HUES6 (cell line): Measurements from ENCODE around the gene GLMN.

Source experiments
- H3K27ac ChIP-seq: 2 replicates; pipeline ENCODE4 v1.7.0; 2013; ENCODE audit warnings: low read depth, mild to moderate bottlenecking, low read length, inconsistent platforms
- H3K27me3 ChIP-seq: 2 replicates; pipeline ENCODE4 v1.6.1; 2013; ENCODE audit warnings: low read length; ENCODE audit not compliant: control insufficient read depth, insufficient read depth
- H3K36me3 ChIP-seq: 2 replicates; pipeline ENCODE4 v1.6.1; 2013; ENCODE audit warnings: low read length; ENCODE audit not compliant: control insufficient read depth, insufficient read depth
- H3K4me1 ChIP-seq: 2 replicates; pipeline ENCODE4 v1.6.1; 2013; ENCODE audit warnings: low read length; ENCODE audit not compliant: control insufficient read depth, insufficient read depth
- H3K4me3 ChIP-seq: 2 replicates; pipeline ENCODE4 v1.5.1; 2013; ENCODE audit warnings: low read depth, low read length
- H3K9ac ChIP-seq: one replicate; pipeline ENCODE4 v1.6.1; 2013; ENCODE audit warnings: mild to moderate bottlenecking, low read length
- H3K9me3 ChIP-seq: 2 replicates; pipeline ENCODE4 v1.6.1; 2013; ENCODE audit warnings: low read depth, low read length; ENCODE audit not compliant: control insufficient read depth, insufficient read depth

GLMN gene

DNA sequence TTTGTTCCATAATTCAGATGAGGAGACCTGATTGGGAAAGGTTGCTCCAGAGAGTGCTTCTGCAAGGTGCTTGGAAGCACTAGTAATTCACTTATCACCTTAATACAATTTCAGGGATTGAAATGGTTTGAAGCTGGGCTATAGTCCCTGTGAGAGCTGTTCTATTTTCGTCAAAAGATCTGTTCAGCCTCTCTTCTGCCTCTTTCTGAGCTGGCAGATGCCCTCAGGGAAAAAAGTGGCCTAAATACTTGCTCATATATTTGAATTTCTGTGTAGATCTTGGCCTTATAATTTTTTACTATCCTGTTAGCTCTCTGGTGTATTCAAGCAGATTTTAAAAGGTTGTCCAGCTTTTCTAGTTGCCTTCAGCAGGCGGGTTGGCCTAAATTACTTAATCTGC, 58.8 kb downstream of the GLMN start:
- no peak overlapping the region for H3K9ac ChIP-seq
- peaks cover 1% of the 10 kb centered on the region; the same call in 1 of the 2 replicates for H3K36me3 ChIP-seq
- no peaks in the 10 kb centered on the region for H3K9me3 ChIP-seq
- H3K4me1 ChIP-seq = no peaks in the 10 kb centered on the region
- no peaks in the 10 kb centered on the region for H3K27me3 ChIP-seq
- no peak overlapping the region for H3K27ac ChIP-seq
- no peak overlapping the region for H3K4me3 ChIP-seq

DNA sequence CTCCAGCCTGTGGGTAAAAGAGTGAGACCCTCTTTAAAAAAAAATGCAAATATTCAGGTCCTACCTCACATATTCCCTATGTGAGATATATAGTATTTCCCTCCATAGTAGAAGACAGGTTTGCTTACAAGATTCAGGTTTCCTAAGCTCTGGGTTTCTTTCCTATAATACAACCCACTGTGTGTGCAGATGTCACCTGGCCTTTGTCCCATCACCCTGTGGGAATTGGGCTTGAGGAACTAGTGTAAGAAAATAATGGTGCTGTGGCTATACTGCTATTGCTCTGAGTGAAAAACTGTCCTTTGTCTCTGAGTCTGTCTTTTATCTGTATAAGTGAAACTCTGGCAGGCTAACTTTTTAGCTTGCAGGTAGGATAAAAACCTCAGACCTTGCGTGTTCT, 68.1 kb downstream of the GLMN start:
- Histone ChIP-seq H3K36me3 (no peaks in the 10 kb centered on the region), H3K4me1 (no peaks in the 10 kb centered on the region), H3K9ac (no peak overlapping the region), H3K27ac (no peak overlapping the region), H3K4me3 (no peak overlapping the region), H3K9me3 (no peaks in the 10 kb centered on the region), H3K27me3 (no peaks in the 10 kb centered on the region)

DNA sequence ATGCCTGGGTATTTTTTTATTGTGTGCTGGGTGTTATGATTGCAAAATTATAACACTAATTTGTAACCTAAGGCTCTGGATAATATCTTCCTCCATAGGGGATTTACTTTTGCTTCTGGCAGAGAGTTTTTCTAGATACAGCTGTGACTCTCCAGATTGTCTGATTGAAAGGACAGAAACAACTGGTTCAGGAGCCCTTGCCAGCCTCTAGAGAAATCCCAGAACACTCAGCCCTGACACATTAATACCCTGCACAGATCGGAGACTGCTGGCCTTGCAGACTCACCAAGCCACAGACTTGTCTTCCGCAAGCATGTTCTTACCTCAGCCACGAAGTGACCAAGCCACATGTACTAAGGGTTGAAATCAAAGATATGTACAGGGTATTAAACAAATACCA, 70.4 kb downstream of the GLMN start:
- Histone ChIP-seq H3K9me3 (no peaks in the 10 kb centered on the region), H3K4me3 (no peak overlapping the region), H3K4me1 (no peaks in the 10 kb centered on the region), H3K27me3 (no peaks in the 10 kb centered on the region), H3K27ac (no peak overlapping the region), H3K9ac (no peak overlapping the region), H3K36me3 (no peaks in the 10 kb centered on the region)

DNA sequence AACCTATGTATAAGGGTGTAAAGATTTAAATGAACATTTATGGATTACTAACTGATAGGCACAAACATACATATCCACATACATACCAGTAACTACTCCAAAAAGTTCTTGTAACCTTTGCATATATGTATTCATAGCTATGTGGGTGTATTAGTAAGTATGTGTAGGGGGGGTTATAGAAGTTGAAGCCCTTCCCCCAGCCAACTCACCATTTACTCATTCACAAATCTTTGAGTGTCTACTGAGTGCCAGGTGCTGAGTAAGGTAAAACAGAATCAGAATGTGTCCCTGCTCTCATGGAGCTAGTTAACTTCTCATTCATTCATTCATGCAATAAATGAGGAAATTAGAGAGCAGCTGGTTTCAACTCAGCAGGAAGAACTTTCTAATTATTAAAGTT, 79.8 kb downstream of the GLMN start:
- H3K27ac ChIP-seq = no peak overlapping the region
- no peaks in the 10 kb centered on the region for H3K9me3 ChIP-seq

DNA sequence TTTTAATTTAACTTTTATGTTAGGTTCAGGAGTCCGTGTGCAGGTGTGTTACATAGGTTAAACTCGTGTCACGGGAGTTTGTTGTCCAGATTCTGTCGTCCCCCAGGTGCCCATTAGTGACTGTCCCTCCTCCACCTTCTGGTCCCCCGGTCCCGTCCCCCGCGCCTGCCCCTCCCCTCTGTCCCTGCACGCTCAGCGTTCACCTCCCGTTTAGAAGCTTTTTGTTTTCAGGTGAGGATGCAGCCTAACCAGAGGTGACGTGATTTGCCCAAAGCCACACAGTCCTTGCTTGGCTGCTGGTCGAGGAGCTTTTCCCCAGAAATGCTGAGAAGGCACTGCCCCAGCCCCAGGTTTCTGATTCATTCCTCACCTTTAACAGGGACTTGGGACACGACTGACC, 80.2 kb downstream of the GLMN start:
- no peaks in the 10 kb centered on the region for H3K36me3 ChIP-seq
- no peak overlapping the region for H3K4me3 ChIP-seq
- H3K27ac ChIP-seq = no peak overlapping the region
- H3K4me1 ChIP-seq = no peaks in the 10 kb centered on the region
- no peaks in the 10 kb centered on the region for H3K9me3 ChIP-seq
- H3K27me3 ChIP-seq = no peaks in the 10 kb centered on the region
- no peak overlapping the region for H3K9ac ChIP-seq

More for the DNA sequence above, 79.8 kb downstream of the GLMN start:
- H3K27me3 ChIP-seq = no peaks in the 10 kb centered on the region
- no peaks in the 10 kb centered on the region for H3K36me3 ChIP-seq
- no peaks in the 10 kb centered on the region for H3K4me1 ChIP-seq
- no peak overlapping the region for H3K9ac ChIP-seq
- H3K4me3 ChIP-seq = no peak overlapping the region

DNA sequence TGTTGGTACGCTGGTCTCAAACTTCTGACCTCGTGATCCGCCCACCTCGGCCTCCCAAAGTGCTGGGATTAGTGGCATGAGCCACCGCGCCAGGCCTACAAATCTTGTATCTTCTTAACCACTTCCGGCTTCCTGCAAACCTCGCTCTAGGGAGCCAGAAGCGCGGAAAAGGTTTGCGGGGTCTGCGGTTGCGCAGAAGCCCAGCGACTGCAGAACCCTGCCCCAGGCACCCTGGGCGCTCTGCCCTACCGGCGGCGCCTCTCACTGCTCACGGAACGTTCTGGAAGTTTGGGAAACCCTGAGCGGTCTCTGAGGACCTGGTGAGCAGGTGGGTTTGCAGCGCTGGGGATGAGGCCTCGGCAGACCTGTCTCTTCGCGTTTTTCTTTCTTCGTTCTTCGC, 81.1 kb downstream of the GLMN start, which contains the start of gene C1orf146:
C1orf146 (plus strand) TSS at position 195 of the 400 bp plus-strand sequence. CDS start 13,506 bp downstream, outside the sequence.
- Histone ChIP-seq H3K9me3 (no peaks in the 10 kb centered on the region), H3K27ac (no peak within 1 kb of the TSS), H3K27me3 (no peaks in the 10 kb centered on the region), H3K4me3 (no peak within 1 kb of the TSS), H3K9ac (no peak within 1 kb of the TSS), H3K36me3 (no peaks in the 10 kb centered on the region), H3K4me1 (no peaks in the 10 kb centered on the region)

DNA sequence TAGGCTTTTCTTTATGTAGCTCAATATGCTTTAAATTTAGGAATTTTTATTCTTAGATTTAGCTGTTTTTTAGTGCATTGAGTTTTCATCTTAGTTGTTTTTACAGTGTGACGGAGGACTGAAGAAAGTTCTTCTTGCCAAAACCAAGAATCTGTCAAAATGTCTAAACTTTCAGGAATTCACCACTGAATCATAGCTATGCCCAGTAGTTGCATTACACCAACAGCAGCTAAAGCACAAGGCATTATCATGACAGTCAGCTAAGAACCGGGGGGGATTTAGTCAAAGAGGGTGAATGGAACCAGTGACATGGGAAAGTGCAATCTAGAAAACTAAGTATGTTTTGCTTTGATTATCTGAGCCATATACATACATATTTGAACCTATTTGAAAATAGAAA, 87.6 kb downstream of the GLMN start:
- no peaks in the 10 kb centered on the region for H3K9me3 ChIP-seq
- no peak overlapping the region for H3K9ac ChIP-seq
- no peaks in the 10 kb centered on the region for H3K36me3 ChIP-seq
- no peak overlapping the region for H3K4me3 ChIP-seq
- H3K4me1 ChIP-seq = no peaks in the 10 kb centered on the region
- no peaks in the 10 kb centered on the region for H3K27me3 ChIP-seq
- no peak overlapping the region for H3K27ac ChIP-seq

DNA sequence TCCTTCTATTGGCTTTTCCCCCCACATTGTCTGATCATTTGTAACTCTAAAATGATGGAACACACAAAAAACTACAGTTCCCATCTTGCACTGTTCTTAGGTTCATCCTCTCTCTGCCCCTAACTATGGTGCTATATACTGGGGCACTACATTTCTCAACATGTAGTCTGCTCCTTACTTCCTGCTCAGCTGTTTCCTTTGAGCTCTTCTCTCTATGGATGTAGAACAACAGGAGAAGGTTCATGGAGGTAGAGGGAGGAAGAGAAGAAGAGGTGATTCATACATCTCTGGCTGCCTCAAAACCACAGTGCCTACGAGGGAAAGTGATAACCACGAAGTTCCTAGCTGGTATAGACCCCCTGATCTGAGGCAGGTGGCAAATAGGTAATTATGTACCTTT, 88.1 kb downstream of the GLMN start:
- Histone ChIP-seq H3K36me3 (no peaks in the 10 kb centered on the region), H3K4me3 (no peak overlapping the region), H3K27me3 (no peaks in the 10 kb centered on the region), H3K27ac (no peak overlapping the region), H3K4me1 (no peaks in the 10 kb centered on the region), H3K9me3 (no peaks in the 10 kb centered on the region), H3K9ac (no peak overlapping the region)

DNA sequence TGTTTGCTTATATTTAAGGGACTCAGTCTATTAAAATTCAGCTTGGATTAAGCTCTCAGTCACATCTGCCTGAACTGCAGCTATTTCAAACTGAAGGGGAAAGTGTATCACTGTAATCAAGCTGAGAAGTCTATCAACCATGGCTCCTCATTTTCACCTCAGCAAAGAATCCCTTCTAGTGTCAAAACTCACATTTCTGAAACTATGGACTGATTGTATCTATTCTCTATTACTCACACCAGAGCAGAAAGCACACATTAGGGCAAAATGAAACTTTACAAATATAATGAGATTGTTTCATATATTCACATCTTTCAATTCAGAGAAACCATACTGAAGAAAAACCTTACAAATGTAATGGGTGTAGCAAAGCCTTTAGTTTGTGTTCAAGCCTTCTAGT, 95.7 kb downstream of the GLMN start:
- H3K4me3 ChIP-seq = no peak overlapping the region
- no peaks in the 10 kb centered on the region for H3K27me3 ChIP-seq
- H3K9ac ChIP-seq = no peak overlapping the region
- H3K4me1 ChIP-seq = no peaks in the 10 kb centered on the region
- H3K36me3 ChIP-seq = no peaks in the 10 kb centered on the region
- H3K27ac ChIP-seq = no peak overlapping the region
- H3K9me3 ChIP-seq = no peaks in the 10 kb centered on the region

DNA sequence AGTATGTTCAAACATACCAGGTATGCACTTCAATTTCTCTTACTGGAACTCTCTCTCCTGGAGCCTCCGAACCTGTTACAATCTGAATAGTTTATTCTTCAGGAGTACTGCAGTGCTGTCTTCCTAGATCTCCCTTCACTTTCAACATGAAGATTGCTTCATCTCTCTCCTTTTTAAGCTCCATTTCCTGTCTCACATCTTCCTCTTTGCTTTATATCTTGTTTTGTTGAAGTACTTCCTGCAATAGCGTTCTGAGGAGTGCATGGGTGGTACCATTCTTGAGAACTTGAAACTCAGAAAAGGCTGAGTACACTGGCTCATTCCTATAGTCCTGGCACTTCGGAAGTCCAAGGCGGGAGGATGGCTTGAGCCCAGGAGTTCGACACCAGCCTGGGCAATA, 96.8 kb downstream of the GLMN start:
- no peak overlapping the region for H3K9ac ChIP-seq
- H3K27me3 ChIP-seq = no peaks in the 10 kb centered on the region
- no peaks in the 10 kb centered on the region for H3K4me1 ChIP-seq
- no peaks in the 10 kb centered on the region for H3K9me3 ChIP-seq
- no peaks in the 10 kb centered on the region for H3K36me3 ChIP-seq
- no peak overlapping the region for H3K27ac ChIP-seq
- no peak overlapping the region for H3K4me3 ChIP-seq
